Transverse colon (tissue), 4 donors: ENCODE data around the gene CFAP90. TPM values are rescaled to one million over a fixed set of nuclear protein-coding genes. Genes with fewer than 3 reads are reported as not detected.

Source experiments
- DNase-seq: peaks from one replicate; pipeline ENCODE4 v3.0.0-alpha.2; 2019
- H3K27ac ChIP-seq, 4 donors: fragments of 200-600 bp; sonication (generic); 2 replicates each; pipeline ENCODE4 v1.5.1; 2016 to 2018; ENCODE audit warnings: inconsistent platforms in 4 of 4
- H3K27me3 ChIP-seq: fragments of 200-600 bp; sonication (generic); 2 replicates; pipeline ENCODE4 v1.5.1; 2017; ENCODE audit warnings: inconsistent platforms
- H3K36me3 ChIP-seq, 4 donors: fragments of 200-600 bp; sonication (generic); 2 replicates each; pipeline ENCODE4 v1.5.1; 2017 to 2019; ENCODE audit warnings: inconsistent platforms in 4 of 4
- H3K4me1 ChIP-seq, 4 donors: fragments of 200-600 bp; sonication (generic); 2 replicates each; pipeline ENCODE4 v1.5.1; 2017 to 2020; ENCODE audit warnings: inconsistent platforms in 4 of 4
- H3K4me3 ChIP-seq, 4 donors: fragments of 200-600 bp; sonication (generic); 1 replicate in 1 of 4; 2 replicates in 3 of 4; pipeline versions ENCODE4 v1.5.1 to v1.6.1; 2017 to 2019; ENCODE audit warnings: inconsistent platforms in 4 of 4
- H3K9me3 ChIP-seq, 2 donors: fragments of 200-600 bp; sonication (generic); 2 replicates each; pipeline ENCODE4 v1.5.1; 2017 to 2019; ENCODE audit warnings: inconsistent platforms in 2 of 2
- EP300 ChIP-seq: sonication (generic); formaldehyde crosslinking; IDR thresholded peaks from one replicate; pipeline ENCODE4 v1.6.1; 2017; ENCODE audit warnings: antibody characterized with exemption, low read depth
- POLR2A ChIP-seq: fragments of 450-650 bp; IDR thresholded peaks from one replicate; pipeline ENCODE4 v1.6.1; 2016; ENCODE audit warnings: antibody characterized with exemption, mild to moderate bottlenecking, moderate library complexity
- POLR2AphosphoS5 ChIP-seq, 3 donors: sonication (generic); formaldehyde crosslinking; IDR thresholded peaks; one replicate each; pipeline ENCODE4 v1.6.1; 2016; ENCODE audit warnings: antibody characterized with exemption in 3 of 3
- WGBS, 2 donors: methylation state at CpG; one replicate each; pipeline ENCODE4 v1.1.5; 2018; ENCODE audit warnings: low coverage in 1 of 2; 5-methylcytosine and 5-hydroxymethylcytosine counted together
- in situ Hi-C, 4 donors: fragments of 200-750 bp; cut with MboI; loops; one replicate each; pipeline versions ENCODE4 v1.15.0 to v1.15.1; 2017; ENCODE audit warnings: low sequenced_read_pairs in 3 of 4, low pct_ligation_motif_present in 1 of 4, low pct_unique_long_range_greater_than_20kb in 1 of 4
- intact Hi-C: fragments of 100-400 bp; cut with DNase I; formaldehyde crosslinking; loops from one replicate; pipeline ENCODE4 v1.15.1; 2023; ENCODE audit warnings: low total_unique reads
- total RNA-seq, 4 donors: library from RNA; depleted of rRNA; stranded (reverse); fragments of >200 nt; gene quantifications; one replicate each; pipeline ENCODE4 v1.1.0, GENCODE V29; 2016
- TF ChIP-seq, protein P1 (sequence below), 5 experiments: fragments of 200-600 bp in 3 of 5; fragments of 450-650 bp in 2 of 5; sonication (generic) in 3 of 5; IDR thresholded peaks; 1 replicate in 2 of 5; 2 replicates in 3 of 5; pipeline ENCODE4 v1.5.1; 2016 to 2017; ENCODE audit warnings: antibody characterized with exemption in 5 of 5, inconsistent platforms in 3 of 5, mild to moderate bottlenecking in 2 of 5, moderate library complexity in 1 of 5

The CFAP90 gene
- total RNA-seq, 4 donors from 2014 or later = not detected

DNA sequence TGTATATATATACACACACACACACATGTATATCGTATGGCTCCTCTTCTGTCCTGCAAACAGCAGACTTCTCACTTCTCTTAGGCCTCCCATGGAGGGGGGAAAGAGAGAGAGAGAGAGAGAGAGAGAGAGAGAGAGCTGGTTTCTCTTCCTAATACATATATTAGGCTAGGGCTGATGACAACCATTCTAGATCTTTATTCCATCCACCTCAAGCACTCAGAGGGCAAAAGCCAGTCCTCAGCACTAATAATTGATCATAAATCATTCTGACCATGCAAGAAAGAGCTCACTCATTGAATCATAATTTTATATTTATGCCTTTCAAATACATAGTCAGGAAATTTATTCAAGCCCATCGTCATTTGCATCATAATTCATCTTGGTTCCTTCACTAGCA is 47.0 kb downstream of the CFAP90 start:
- in situ Hi-C loops (no loop called here), intact Hi-C loops (no loop called here)
- Histone ChIP-seq H3K27ac (no peak overlapping the region), H3K4me1 (no peaks in the 10 kb centered on the region), H3K9me3 (no peaks in the 10 kb centered on the region), H3K27me3 (no peaks in the 10 kb centered on the region), H3K4me3 (no peak overlapping the region), H3K36me3 (no peaks in the 10 kb centered on the region)
- no peak for DNase-seq
- 72 to 74% methylated on average over 2 of the region's 2 CpGs for WGBS, 2 donors
- no peak for TF ChIP-seq POLR2AphosphoS5 (IDR thresholded peaks at IDR 0.05)
- no peak for TF ChIP-seq EP300
- TF ChIP-seq, protein P1, sequence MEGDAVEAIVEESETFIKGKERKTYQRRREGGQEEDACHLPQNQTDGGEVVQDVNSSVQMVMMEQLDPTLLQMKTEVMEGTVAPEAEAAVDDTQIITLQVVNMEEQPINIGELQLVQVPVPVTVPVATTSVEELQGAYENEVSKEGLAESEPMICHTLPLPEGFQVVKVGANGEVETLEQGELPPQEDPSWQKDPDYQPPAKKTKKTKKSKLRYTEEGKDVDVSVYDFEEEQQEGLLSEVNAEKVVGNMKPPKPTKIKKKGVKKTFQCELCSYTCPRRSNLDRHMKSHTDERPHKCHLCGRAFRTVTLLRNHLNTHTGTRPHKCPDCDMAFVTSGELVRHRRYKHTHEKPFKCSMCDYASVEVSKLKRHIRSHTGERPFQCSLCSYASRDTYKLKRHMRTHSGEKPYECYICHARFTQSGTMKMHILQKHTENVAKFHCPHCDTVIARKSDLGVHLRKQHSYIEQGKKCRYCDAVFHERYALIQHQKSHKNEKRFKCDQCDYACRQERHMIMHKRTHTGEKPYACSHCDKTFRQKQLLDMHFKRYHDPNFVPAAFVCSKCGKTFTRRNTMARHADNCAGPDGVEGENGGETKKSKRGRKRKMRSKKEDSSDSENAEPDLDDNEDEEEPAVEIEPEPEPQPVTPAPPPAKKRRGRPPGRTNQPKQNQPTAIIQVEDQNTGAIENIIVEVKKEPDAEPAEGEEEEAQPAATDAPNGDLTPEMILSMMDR (IDR thresholded peaks at IDR 0.05) = no peak
- no peak for TF ChIP-seq POLR2A

DNA sequence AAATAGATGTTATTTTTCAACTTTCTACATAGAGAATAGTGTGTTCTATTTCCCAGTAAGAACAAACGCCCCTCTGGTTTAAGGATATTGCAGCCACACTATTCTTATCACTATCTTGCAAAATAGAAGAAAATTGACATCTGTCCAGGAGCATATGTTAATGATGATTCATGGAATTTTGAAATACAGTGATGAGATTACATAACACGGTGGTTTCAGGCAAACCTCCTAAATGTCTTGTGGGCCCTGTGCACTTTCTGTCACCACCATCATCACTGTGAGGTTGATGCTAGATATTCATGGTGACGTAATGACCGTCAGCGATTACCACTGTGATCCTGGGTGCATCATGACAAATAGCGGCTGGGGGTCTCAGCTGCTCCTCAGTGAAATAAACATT is 48.1 kb downstream of the CFAP90 start:
- 79 to 83% methylated on average over 2 to 6 of the region's 6 CpGs for WGBS, 2 donors
- Histone ChIP-seq H3K4me3 (no peak overlapping the region), H3K27ac (no peak overlapping the region), H3K27me3 (no peaks in the 10 kb centered on the region), H3K9me3 (no peaks in the 10 kb centered on the region), H3K36me3 (no peaks in the 10 kb centered on the region), H3K4me1 (no peaks in the 10 kb centered on the region)
- intact Hi-C loops (no loop called here), in situ Hi-C loops (no loop called here)
- no peak for DNase-seq
- TF ChIP-seq POLR2AphosphoS5 (IDR thresholded peaks at IDR 0.05) (no peak), EP300 (no peak), POLR2A (no peak)
- TF ChIP-seq, protein P1 (IDR thresholded peaks at IDR 0.05) = no peak

DNA sequence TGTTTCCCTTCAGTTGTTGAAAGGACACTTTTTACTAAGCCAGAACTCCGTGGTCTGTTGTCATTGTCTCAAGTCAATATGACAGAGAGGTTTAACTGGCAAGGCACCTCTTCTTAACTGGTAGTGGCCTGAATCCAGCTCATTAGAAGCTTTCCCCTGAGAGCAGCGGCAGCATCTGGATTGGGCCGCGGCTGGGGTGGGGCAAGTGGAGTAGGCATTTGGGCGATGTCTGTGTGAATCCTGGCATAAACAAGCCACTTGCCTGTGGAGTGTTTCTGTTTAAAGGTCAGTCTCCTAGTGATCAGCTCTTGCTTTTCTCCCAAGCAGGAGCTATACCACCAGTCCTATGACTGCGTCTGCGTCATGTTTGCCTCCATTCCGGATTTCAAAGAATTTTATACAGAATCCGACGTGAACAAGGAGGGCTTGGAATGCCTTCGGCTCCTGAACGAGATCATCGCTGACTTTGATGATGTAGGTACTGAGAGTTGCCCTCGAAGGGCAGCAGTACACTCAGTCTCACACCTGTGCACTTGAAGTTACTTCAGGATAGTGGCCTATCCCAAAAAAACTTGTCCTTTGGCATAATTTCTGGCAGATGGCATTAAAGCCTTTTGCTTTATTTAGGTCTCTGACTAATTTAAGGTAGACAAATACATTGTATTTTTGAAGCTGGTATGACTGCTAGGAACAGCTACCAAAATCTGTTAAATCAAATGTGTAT is 48.9 kb downstream of the CFAP90 start:
- WGBS, 2 donors = 76 to 82% methylated on average over 9 to 14 of the region's 14 CpGs
- TF ChIP-seq POLR2AphosphoS5 (IDR thresholded peaks at IDR 0.05) (no peak), EP300 (no peak), POLR2A (no peak)
- TF ChIP-seq, protein P1 (IDR thresholded peaks at IDR 0.05) = no peak
- Histone ChIP-seq H3K9me3 (no peaks in the 10 kb centered on the region), H3K27ac (no peak overlapping the region), H3K36me3 (no peaks in the 10 kb centered on the region), H3K4me1 (no peaks in the 10 kb centered on the region), H3K4me3 (no peak overlapping the region), H3K27me3 (no peaks in the 10 kb centered on the region)
- no peak for DNase-seq
- in situ Hi-C loops = no loop called here
- intact Hi-C loops = no loop called here

DNA sequence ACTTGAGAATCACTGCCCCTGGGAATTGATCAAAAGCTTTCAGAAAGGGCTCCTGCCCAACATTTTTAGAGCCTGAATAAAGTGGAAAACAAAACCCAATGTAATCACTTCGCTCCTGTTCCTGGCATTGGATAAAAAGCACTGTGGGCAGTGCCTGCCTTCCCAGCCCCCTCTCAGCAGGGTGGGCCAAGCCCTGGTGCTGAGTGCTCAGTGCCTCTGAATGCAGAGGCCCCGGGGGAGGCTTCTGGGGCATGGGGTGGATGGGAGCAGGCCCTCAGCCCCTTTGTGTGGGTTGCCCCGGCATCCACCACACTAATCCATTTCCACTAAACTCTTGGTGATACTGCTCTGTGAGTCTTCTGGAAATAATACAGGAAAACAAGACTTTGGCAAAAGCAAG is 55.6 kb downstream of the CFAP90 start:
- in situ Hi-C loops = no loop called here

More for the DNA sequence above, 55.6 kb downstream of the CFAP90 start:
- DNase-seq = no peak
- Histone ChIP-seq H3K9me3 (no peaks in the 10 kb centered on the region), H3K27ac (no peak overlapping the region), H3K36me3 (no peaks in the 10 kb centered on the region), H3K4me1 (no peaks in the 10 kb centered on the region), H3K4me3 (no peak overlapping the region), H3K27me3 (no peaks in the 10 kb centered on the region)
- intact Hi-C loops = no loop called here
- TF ChIP-seq POLR2A (no peak), EP300 (no peak), POLR2AphosphoS5 (IDR thresholded peaks at IDR 0.05) (no peak)
- TF ChIP-seq, protein P1 (IDR thresholded peaks at IDR 0.05) = no peak
- 66 to 80% methylated on average over 1 to 3 of the region's 3 CpGs for WGBS, 2 donors
